Astrocyte of the cerebellum (primary cell): ENCODE measurements around the gene PSMG3.

ENCODE experiments used
- DNase-seq: peaks from one replicate; pipeline ENCODE4 v3.0.0-alpha.2; 2011; ENCODE audit warnings: low read depth
- H3K4me3 ChIP-seq: 2 replicates; pipeline ENCODE4 v1.5.1; 2011; ENCODE audit warnings: mild to moderate bottlenecking, low read depth, low read length, moderate library complexity
- CTCF ChIP-seq: IDR thresholded peaks from 2 replicates; pipeline ENCODE4 v1.5.1; 2012; ENCODE audit warnings: low read length, low read depth, moderate library complexity, mild to moderate bottlenecking; ENCODE audit errors: missing control alignments
- in situ Hi-C: cut with HindIII; loops from 2 replicates; pipeline ENCODE4 v1.10.0; 2017; ENCODE audit warnings: low sequenced_read_pairs

PSMG3 gene

GRCh38 chr7:1536743-1537534 is 32.9 kb downstream of the PSMG3 start:
- no peak for TF ChIP-seq CTCF
- peak overlapping the region; percentile 34 for H3K4me3 ChIP-seq
- in situ Hi-C loops, result no loop called here
- peak; percentile 97 for DNase-seq

GRCh38 chr7:1536455-1536742 is 33.4 kb downstream of the PSMG3 start:
- no peak for DNase-seq
- no peak for TF ChIP-seq CTCF
- in situ Hi-C loops, result no loop called here

GRCh38 chr7:1535701-1536454 is 34.0 kb downstream of the PSMG3 start:
- H3K4me3 ChIP-seq, result no peak overlapping the region
- TF ChIP-seq CTCF, result no peak
- in situ Hi-C loops, result no loop called here
- no peak for DNase-seq

More at GRCh38 chr7:1536455-1536742, 33.4 kb downstream of the PSMG3 start:
- no peak overlapping the region for H3K4me3 ChIP-seq

GRCh38 chr7:1535100-1535458 is 34.8 kb downstream of the PSMG3 start:
- in situ Hi-C loops, result no loop called here
- no peak overlapping the region for H3K4me3 ChIP-seq
- DNase-seq, result no peak
- TF ChIP-seq CTCF, result no peak

- in situ Hi-C loops, result no loop called here
- no peak for TF ChIP-seq CTCF
- no peak for DNase-seq
- H3K4me3 ChIP-seq, result no peak overlapping the region
These were observed 35.3 kb downstream of the PSMG3 start for GRCh38 chr7:1534330-1535099.

GRCh38 chr7:1533547-1534329 is 36.1 kb downstream of the PSMG3 start:
- TF ChIP-seq CTCF, result no peak
- no peak for DNase-seq
- in situ Hi-C loops, result no loop called here
- H3K4me3 ChIP-seq, result peak overlapping the region; percentile 58
